HG02623 (cell line): ENCODE results near the gene OAF.

Experiments
- ATAC-seq: cut with Tn5 transposase; IDR thresholded peaks from one replicate; pipeline ENCODE4 v1.9.1; 2021; ENCODE audit warnings: moderate library complexity; ENCODE audit not compliant: unreplicated experiment

The OAF gene

DNA sequence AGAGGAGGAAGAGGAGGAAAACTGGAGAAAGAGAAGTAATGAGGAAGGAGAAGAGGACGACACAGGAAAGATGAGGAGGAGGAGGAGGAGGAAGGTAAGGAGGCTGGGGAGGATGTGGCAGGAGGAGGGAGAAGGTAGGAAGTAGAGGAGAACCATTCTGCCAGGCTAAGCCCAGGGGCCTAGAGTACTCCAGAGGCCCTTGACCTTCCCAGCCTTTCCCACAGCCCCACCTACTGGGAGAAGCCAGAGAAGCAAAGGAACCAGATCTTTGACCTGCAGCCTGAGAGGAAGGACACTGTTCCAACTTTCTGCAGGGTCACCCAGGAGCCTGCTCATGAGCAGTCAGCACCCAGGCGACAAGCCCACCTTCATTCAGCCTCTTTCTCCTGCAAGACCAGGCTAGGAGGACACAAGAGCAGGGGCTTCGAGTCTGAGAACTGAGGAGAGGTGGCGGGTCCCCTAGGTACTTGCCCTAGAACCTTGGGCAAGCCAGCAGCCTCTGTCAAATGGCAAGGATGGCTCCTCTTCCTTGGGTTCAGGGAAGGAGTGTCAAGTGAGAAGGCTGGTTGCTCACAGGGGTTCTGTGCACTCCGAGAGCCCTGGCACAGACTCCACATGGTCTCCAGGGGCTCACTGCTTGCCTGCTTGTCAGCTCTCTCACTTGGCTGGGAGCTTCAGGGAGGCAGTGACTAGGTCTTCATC lies 27.9 kb upstream of the OAF start:
- no peak for ATAC-seq

GRCh38 chr11:120183701-120184141 lies 27.1 kb upstream of the OAF start:
- no peak for ATAC-seq

DNA sequence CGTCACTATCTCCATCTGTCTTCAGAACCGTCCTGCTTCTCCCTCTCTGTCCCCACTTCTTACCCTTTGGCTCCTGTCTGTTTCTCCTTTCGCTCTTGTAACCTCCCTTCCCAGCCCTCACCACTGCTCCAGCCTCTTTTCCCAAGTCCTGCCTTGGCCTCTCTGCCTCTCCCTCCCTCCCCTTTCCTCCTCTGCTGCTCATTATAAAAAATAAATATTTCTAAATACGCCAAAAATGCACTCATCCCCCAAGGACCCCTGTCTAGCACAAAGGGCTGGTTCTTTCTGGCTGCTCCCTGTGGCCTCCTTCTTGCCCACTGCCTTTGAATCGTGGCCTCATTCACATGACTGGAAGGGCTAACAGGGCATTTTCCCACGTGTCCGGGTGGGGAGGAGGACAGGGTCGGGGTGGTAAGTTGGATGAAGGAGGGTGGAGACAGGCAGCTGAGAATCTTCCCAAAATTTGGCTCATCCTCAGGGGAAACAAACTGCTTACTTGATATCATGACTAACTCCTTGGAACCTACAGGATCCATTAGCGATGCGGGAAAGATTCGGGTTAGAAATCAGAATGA lies 26.4 kb upstream of the OAF start:
- ATAC-seq: no peak

DNA sequence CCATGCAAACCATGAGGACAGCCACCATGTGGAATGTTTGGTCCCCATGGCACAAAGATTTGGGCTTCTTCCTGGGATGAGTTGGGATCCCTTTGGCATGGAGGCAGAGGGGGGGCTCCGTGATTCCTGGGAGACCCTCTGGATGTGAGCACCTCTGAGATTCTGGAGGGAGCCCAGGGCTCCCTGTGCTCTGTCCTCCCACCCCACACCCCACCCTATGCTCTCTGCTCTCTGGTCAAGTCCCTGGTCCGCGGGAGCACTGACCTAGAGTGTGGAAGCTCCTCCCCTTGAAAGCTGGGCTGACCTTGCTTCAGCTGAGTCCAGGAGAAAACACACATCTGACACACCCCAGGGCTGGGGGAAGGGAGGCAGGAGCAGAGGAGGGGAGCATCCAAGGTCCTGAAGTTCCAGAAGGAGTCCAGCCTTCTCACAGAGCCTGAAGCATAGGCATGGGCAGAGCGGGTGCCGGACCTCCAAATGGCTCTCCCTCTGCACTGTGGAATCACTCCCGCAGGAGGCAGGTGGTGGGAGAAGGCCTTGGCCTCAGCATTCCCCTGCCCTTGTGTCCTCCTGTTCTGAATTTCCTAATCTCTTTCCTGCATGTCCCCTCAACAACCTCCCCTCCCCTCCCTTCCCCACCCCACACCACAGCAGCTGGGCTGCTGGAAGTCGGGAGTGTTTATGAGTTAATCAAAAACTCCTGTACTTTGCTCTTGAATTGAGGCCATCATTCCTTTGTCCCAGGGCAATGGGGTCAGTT lies 25.7 kb upstream of the OAF start:
- no peak for ATAC-seq

DNA sequence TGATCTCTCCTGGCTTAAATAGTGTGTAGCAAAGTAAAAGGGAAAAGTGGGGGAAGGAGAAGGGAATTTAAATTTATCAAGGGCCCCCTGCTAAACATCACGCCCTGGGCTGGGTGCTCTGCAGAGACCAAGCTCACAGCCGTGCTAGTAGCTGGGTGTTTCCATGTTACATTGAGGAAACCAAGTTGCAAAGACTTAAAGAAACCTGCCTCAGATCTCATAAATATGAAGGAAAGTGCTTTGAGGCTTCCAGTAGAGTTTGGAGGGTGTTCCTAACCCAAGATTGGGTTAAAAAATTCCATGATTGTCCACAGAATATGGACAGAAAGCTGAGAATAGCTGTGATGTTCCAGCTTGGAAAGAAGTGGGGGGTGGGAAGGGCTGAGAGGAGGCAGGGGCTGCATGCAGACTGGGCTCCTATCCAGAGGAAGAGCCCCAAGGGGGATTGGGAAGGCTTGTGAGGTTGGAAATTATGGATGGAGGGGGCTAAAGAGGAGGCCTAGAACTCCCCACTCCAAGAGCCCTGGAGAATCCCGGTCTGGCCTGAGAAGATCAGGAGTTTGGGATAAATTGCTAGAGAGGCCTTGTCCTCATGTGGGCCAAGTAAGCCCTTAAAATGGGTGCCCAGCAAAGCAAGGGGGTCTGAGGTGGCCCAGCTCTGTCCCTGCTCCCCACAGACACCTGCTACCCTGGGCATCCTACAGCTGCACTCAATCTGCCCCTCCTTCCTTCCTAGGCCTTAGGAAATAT lies 25.0 kb upstream of the OAF start:
- ATAC-seq: no peak

DNA sequence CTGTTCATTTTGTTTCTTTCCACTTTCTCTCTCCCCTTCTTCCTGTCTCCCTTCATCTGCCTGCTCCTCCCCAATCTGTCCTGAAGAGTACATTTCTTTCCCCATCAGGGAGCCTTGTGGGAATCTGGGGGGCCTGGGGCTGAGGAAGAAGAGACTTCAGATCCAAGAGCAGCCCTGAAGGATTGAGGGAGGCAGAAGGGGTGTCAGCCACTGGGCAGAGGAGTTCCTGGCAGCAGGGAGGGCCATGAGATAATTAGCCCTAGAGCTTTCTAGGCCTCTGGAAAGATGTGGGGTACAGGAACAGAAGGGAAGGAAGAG lies 24.4 kb upstream of the OAF start:
- no peak for ATAC-seq

- no peak for ATAC-seq
These were observed 23.8 kb upstream of the OAF start for GRCh38 chr11:120186774-120187591.

DNA sequence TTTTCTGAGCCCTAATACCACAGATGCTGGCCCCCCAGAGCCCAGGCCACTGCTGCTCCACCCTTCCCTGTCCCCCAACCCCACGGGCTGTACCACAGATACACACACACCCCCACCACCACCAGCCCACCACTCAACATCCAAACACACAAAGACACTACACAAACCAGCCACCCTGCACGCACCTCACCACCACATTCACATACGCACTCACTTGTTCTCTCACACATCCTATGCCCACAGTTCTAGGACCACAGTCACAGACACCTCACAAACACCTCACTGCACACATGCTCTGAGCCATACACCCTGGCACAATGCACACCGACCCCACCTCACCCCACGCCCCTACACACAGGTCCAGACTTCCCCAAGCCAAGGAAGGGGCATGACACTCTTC lies 22.5 kb upstream of the OAF start:
- no peak for ATAC-seq

GRCh38 chr11:120188811-120189455 lies 21.9 kb upstream of the OAF start:
- ATAC-seq: no peak

DNA sequence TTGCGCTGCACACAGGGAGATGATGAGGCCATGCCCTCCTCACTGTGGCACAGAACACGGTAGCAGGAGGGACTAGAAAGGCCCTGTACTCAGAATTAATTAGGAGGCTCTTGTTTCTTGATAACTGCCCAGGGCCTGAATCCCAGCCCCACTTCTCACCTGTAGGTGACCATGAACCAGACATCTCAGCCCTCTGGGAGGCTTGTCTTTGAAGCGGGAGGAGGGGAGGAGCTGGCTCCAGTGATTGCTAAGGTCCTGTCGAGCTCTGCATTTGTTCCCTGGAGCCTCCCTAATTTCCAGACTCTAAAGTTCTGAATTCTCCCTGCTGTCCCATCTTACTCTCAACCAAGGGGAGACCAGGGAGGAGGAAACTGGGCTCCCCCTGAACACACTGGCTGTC lies 19.8 kb upstream of the OAF start:
- ATAC-seq: no peak

GRCh38 chr11:120192831-120193625 lies 17.8 kb upstream of the OAF start:
- ATAC-seq: no peak

GRCh38 chr11:120194166-120194565 lies 16.7 kb upstream of the OAF start:
- no peak for ATAC-seq

- no peak for ATAC-seq
These were observed 15.1 kb upstream of the OAF start for GRCh38 chr11:120195601-120196320.

- ATAC-seq: no peak
These were observed 14.0 kb upstream of the OAF start for GRCh38 chr11:120196826-120197225.

- ATAC-seq: no peak
These were observed 13.5 kb upstream of the OAF start for GRCh38 chr11:120197251-120197891.

- ATAC-seq: no peak
These were observed 12.9 kb upstream of the OAF start for GRCh38 chr11:120197977-120198376.

DNA sequence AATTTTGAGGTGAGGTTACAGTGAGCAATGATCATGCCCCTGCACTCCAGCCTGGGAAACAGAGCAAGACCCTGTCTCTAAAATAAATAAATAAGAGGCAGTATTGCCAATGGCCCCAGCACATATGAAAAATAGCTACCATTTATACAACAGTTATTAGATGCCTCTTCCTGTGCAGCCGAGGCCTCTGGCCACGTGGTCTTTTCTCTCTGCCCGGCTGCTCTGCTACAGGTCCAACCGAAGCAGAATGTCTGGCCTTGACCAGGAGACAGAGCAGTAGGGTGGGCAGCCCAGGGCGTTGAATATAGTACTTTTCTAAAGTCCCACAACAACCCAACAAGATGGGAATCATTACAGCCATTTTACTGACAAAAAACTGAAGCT lies 12.4 kb upstream of the OAF start:
- ATAC-seq: no peak

GRCh38 chr11:120198787-120199469 lies 11.9 kb upstream of the OAF start:
- no peak for ATAC-seq
